KMS-11 (cell line): Measurements from ENCODE around the gene MCM5.
"Not testable (repeated sequence)": the region's sequence is repeated elsewhere in the genome, so short reads cannot be mapped to it uniquely, and the experiment has no call there.

Experiments used
- H2AFZ ChIP-seq: fragments of 200-600 bp; sonication (generic); 2 replicates; pipeline ENCODE4 v1.6.1; 2016; ENCODE audit warnings: antibody characterized with exemption, mixed run types, low read depth
- H3K27ac ChIP-seq: fragments of 200-600 bp; sonication (generic); 2 replicates; pipeline ENCODE4 v1.6.1; 2016; ENCODE audit warnings: mild to moderate bottlenecking, mixed run types
- H3K27me3 ChIP-seq: fragments of 200-600 bp; sonication (generic); 2 replicates; pipeline ENCODE4 v1.6.1; 2017; ENCODE audit warnings: mild to moderate bottlenecking, low read depth, mixed run types, moderate library complexity; ENCODE audit not compliant: insufficient read depth
- H3K36me3 ChIP-seq: fragments of 200-600 bp; sonication (generic); 2 replicates; pipeline ENCODE4 v1.6.1; 2017; ENCODE audit warnings: mild to moderate bottlenecking, mixed run types; ENCODE audit not compliant: insufficient read depth
- H3K4me1 ChIP-seq: fragments of 200-600 bp; sonication (generic); 2 replicates; pipeline ENCODE4 v1.6.1; 2016; ENCODE audit warnings: mild to moderate bottlenecking, low read depth, mixed run types; ENCODE audit not compliant: poor library complexity, severe bottlenecking
- H3K4me2 ChIP-seq: fragments of 200-600 bp; sonication (generic); 2 replicates; pipeline ENCODE4 v1.7.0; 2016; ENCODE audit warnings: mild to moderate bottlenecking, mixed run types
- H3K4me3 ChIP-seq: fragments of 200-600 bp; sonication (generic); IDR thresholded peaks from 2 replicates; pipeline ENCODE4 v1.6.1; 2017; ENCODE audit warnings: low read depth, low read length, mixed read lengths; ENCODE audit not compliant: insufficient read depth
- H3K79me2 ChIP-seq: fragments of 200-600 bp; sonication (generic); 2 replicates; pipeline ENCODE4 v1.6.1; 2016; ENCODE audit warnings: low read depth, mixed run types; ENCODE audit not compliant: insufficient read depth
- H3K9ac ChIP-seq: fragments of 200-600 bp; sonication (generic); 2 replicates; pipeline ENCODE4 v1.6.1; 2016; ENCODE audit warnings: mild to moderate bottlenecking, mixed run types
- H4K20me1 ChIP-seq: fragments of 200-600 bp; sonication (generic); 2 replicates; pipeline ENCODE4 v1.6.1; 2016; ENCODE audit warnings: mild to moderate bottlenecking, mixed run types; ENCODE audit not compliant: insufficient read depth
- CTCF ChIP-seq: fragments of 200-600 bp; sonication (generic); conservative IDR thresholded peaks from 2 replicates; pipeline ENCODE4 v1.6.1; 2017; ENCODE audit warnings: low read depth, mild to moderate bottlenecking, antibody characterized with exemption, low read length, moderate library complexity, mixed read lengths

The MCM5 gene

GRCh38 chr22:35464399-35464798 lies 64.5 kb downstream of the MCM5 start:
- Histone ChIP-seq H3K4me1 (no peaks in the 10 kb centered on the region), H4K20me1 (no peaks in the 10 kb centered on the region), H3K4me2 (no peak overlapping the region), H3K9ac (no peak overlapping the region), H2AFZ (no peak overlapping the region), H3K79me2 (no peaks in the 10 kb centered on the region), H3K4me3 (no peak overlapping the region), H3K27me3 (no peaks in the 10 kb centered on the region), H3K27ac (no peak overlapping the region), H3K36me3 (no peaks in the 10 kb centered on the region)
- TF ChIP-seq CTCF = no peak

DNA sequence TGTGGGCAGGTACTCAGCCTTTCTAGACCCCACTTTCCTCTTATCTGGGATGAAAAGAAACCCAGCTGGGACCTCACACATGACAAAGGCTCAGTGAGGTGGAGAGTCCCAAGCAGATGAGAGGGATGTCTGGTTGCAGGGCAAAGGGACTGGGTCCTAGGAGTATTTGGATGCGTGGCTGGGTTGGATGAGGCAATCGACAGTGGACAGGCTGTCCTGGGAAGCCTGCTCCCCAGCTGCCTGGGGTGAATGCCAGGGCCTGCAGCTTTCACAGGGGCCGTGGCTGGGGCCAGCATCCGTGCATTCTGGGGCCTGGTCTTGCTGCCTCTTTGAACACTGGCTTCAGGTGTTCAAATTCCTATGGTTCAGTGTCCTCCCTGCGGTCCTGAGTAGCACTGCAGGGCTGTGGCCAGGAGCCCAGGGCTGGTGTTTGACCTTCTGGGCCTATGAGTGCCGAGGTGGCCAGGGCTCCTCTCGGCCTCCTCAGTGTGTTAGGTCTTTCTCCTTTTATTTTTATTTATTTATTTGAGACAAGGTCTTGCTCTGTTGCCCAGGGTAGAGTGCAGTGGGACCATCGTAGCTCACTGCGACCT lies 65.3 kb downstream of the MCM5 start:
- Histone ChIP-seq H3K4me2 (no peak overlapping the region), H2AFZ (no peak overlapping the region), H3K4me3 (no peak overlapping the region), H3K27me3 (no peaks in the 10 kb centered on the region), H3K27ac (no peak overlapping the region), H3K9ac (no peak overlapping the region), H4K20me1 (no peaks in the 10 kb centered on the region), H3K79me2 (no peaks in the 10 kb centered on the region), H3K4me1 (no peaks in the 10 kb centered on the region), H3K36me3 (no peaks in the 10 kb centered on the region)
- no peak for TF ChIP-seq CTCF

DNA sequence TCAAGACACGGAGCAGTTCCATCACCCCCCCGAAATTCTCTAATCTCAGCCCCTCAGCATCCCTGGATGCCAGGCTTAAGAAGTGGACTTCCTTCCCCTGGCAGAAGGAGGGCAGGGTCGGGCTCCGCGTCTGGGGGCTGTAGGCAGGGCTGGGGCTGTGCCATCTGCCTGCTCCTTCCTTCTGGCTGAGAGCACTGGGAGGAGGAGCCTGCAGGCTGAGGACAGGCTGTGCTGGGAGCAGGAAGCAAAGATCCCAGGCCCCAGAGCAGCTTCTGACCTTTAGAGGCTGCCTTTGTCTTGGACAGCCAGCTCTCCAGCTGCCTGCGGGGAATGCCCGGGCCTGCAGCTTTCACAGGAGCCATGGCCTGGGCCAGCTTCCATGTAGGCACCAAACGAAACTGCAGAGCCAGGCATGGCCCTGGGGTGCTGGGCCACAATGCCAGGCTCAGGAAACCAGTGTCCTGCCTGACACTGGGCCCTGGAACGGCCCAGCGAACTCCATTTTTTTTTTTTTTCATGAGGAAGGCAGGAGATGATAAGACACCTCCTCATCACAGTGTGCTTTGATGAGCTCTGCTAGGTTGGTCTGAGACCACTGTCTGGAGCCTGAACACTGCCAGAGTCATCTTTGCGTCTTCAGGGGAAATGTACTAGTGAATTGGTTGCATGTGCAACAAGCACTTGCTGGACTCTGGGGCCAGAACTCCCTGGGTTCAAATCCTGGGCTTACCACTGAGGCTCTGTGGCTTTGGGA lies 67.9 kb downstream of the MCM5 start:
- TF ChIP-seq CTCF = no peak
- Histone ChIP-seq H2AFZ (no peak overlapping the region), H3K36me3 (no peaks in the 10 kb centered on the region), H3K4me1 (no peaks in the 10 kb centered on the region), H3K4me3 (no peak overlapping the region), H4K20me1 (no peaks in the 10 kb centered on the region), H3K4me2 (no peak overlapping the region), H3K79me2 (no peaks in the 10 kb centered on the region), H3K27me3 (no peaks in the 10 kb centered on the region), H3K27ac (no peak overlapping the region), H3K9ac (no peak overlapping the region)

- Histone ChIP-seq H3K36me3 (no peaks in the 10 kb centered on the region), H3K4me3 (no peak overlapping the region), H3K79me2 (no peaks in the 10 kb centered on the region), H4K20me1 (no peaks in the 10 kb centered on the region), H3K4me1 (no peaks in the 10 kb centered on the region), H3K9ac (no peak overlapping the region), H3K4me2 (no peak overlapping the region), H3K27me3 (no peaks in the 10 kb centered on the region), H3K27ac (no peak overlapping the region), H2AFZ (no peak overlapping the region)
- TF ChIP-seq CTCF = no peak
These were observed 71.0 kb downstream of the MCM5 start for GRCh38 chr22:35470903-35471321.

GRCh38 chr22:35471566-35471965 lies 71.6 kb downstream of the MCM5 start:
- H2AFZ ChIP-seq, H3K4me2 ChIP-seq, H3K27me3 ChIP-seq, H3K79me2 ChIP-seq, H4K20me1 ChIP-seq, H3K9ac ChIP-seq, H3K27ac ChIP-seq, H3K4me3 ChIP-seq, H3K36me3 ChIP-seq, H3K4me1 ChIP-seq: not testable (repeated sequence)
